ENCODE data around the gene DNPEP. TPM values are rescaled to one million over a fixed set of nuclear protein-coding genes. Genes with fewer than 3 reads are reported as not detected.

Gene DNPEP
- total and polyA plus RNA-seq, 5 donors from 2014 or later, result 51.2 to 76.1 (median 68.4) TPM

DNA sequence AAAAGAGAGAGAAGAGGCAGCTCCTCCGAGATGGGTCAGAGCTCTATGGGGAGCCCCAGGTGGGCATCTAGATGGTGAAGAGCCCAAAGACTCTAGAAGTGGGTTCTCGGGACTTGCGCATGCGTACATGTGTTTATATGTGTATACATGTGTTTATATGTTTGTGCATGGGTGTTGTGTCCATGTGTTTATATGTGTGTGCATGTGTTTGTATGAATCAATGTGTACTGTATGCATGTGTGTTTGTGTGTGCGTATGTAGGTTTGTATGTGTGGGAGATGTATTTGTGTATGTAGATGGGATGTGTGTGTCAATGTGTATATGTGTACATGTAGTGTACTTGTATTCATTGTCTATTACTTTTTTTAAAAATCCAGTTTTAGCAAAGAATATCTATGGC is 25.6 kb downstream of the DNPEP start:
- Mint-ChIP-seq H3K4me1 (peaks cover 0 to 3% (median 0%) of the 10 kb centered on the region in 4 donors), H3K27me3 (peaks cover 27% of the 10 kb centered on the region), H3K4me3 (no peak overlapping the region), H3K9me3 (peaks cover 0 to 1% (median 0%) of the 10 kb centered on the region in 7 donors), H3K27ac (no peak overlapping the region), H3K36me3 (peaks cover 20% of the 10 kb centered on the region)
- Histone ChIP-seq H3K27me3 (ENCODE audit: control insufficient read depth, insufficient read depth, low read length) (peaks cover 4% of the 10 kb centered on the region), H3K9me3 (ENCODE audit: control insufficient read depth in 2 of 2, low read length in 2 of 2) (no peaks in the 10 kb centered on the region), H3K4me3 (ENCODE audit: low read depth, low read length) (no peak overlapping the region), H3K27ac (ENCODE audit: insufficient read depth, low read length, poor library complexity, severe bottlenecking) (no peak overlapping the region), H3K36me3 (ENCODE audit: control insufficient read depth, insufficient read depth, low read length) (no peaks in the 10 kb centered on the region), H3K4me1 (ENCODE audit: control insufficient read depth, insufficient read depth, low read length, poor library complexity, severe bottlenecking) (peaks cover 7% of the 10 kb centered on the region)
- DNase-seq (no peak), ATAC-seq (ENCODE audit: low read depth in 2 of 2) (no peak)

GRCh38 chr2:219358170-219359075 is 29.3 kb downstream of the DNPEP start:
- DNase-seq (no peak), ATAC-seq (ENCODE audit: low read depth in 2 of 2) (no peak)
- Histone ChIP-seq H3K27ac (ENCODE audit: insufficient read depth, low read length, poor library complexity, severe bottlenecking) (no peak overlapping the region), H3K36me3 (ENCODE audit: control insufficient read depth, insufficient read depth, low read length) (no peaks in the 10 kb centered on the region), H3K9me3 (ENCODE audit: control insufficient read depth in 2 of 2, low read length in 2 of 2) (no peaks in the 10 kb centered on the region), H3K27me3 (ENCODE audit: control insufficient read depth, insufficient read depth, low read length) (peaks cover 8% of the 10 kb centered on the region), H3K4me3 (ENCODE audit: low read depth, low read length) (no peak overlapping the region), H3K4me1 (ENCODE audit: control insufficient read depth, insufficient read depth, low read length, poor library complexity, severe bottlenecking) (peaks cover 7% of the 10 kb centered on the region)
- Mint-ChIP-seq H3K4me3 (no peak overlapping the region), H3K27me3 (peaks cover 57% of the 10 kb centered on the region), H3K4me1 (peaks cover 0 to 3% (median 0%) of the 10 kb centered on the region in 4 donors), H3K9me3 (peaks cover 0 to 1% (median 0%) of the 10 kb centered on the region in 7 donors), H3K36me3 (peaks cover 19% of the 10 kb centered on the region), H3K27ac (no peak overlapping the region)

- H3K4me3 Mint-ChIP-seq, result no peak overlapping the region
- peak overlapping the region in 1 of 3 donors; percentile 17 for H3K27ac Mint-ChIP-seq
- peaks cover 11% of the 10 kb centered on the region for H3K27me3 ChIP-seq (ENCODE audit: control insufficient read depth, insufficient read depth, low read length)
- H3K4me1 ChIP-seq (ENCODE audit: control insufficient read depth, insufficient read depth, low read length, poor library complexity, severe bottlenecking), result peaks cover 7% of the 10 kb centered on the region
- peaks cover 9% of the 10 kb centered on the region for H3K36me3 Mint-ChIP-seq
- H3K27me3 Mint-ChIP-seq, result peaks cover 57% of the 10 kb centered on the region
- no peaks in the 10 kb centered on the region for H3K36me3 ChIP-seq (ENCODE audit: control insufficient read depth, insufficient read depth, low read length)
- DNase-seq, result no peak
- peaks cover 0 to 3% (median 0%) of the 10 kb centered on the region in 4 donors for H3K4me1 Mint-ChIP-seq
- H3K9me3 Mint-ChIP-seq, result peaks cover 0 to 1% (median 0%) of the 10 kb centered on the region in 7 donors
- no peak overlapping the region for H3K27ac ChIP-seq (ENCODE audit: insufficient read depth, low read length, poor library complexity, severe bottlenecking)
- H3K4me3 ChIP-seq (ENCODE audit: low read depth, low read length), result no peak overlapping the region
- H3K9me3 ChIP-seq (ENCODE audit: control insufficient read depth in 2 of 2, low read length in 2 of 2), result no peaks in the 10 kb centered on the region
- ATAC-seq (ENCODE audit: low read depth in 2 of 2), result no peak
Measured at GRCh38 chr2:219356834-219357233, 30.9 kb downstream of the DNPEP start.

GRCh38 chr2:219354582-219354981 is 33.1 kb downstream of the DNPEP start:
- Histone ChIP-seq H3K36me3 (ENCODE audit: control insufficient read depth, insufficient read depth, low read length) (no peaks in the 10 kb centered on the region), H3K27ac (ENCODE audit: insufficient read depth, low read length, poor library complexity, severe bottlenecking) (no peak overlapping the region), H3K4me1 (ENCODE audit: control insufficient read depth, insufficient read depth, low read length, poor library complexity, severe bottlenecking) (peaks cover 7% of the 10 kb centered on the region), H3K27me3 (ENCODE audit: control insufficient read depth, insufficient read depth, low read length) (peaks cover 9% of the 10 kb centered on the region), H3K4me3 (ENCODE audit: low read depth, low read length) (no peak overlapping the region), H3K9me3 (ENCODE audit: control insufficient read depth in 2 of 2, low read length in 2 of 2) (no peaks in the 10 kb centered on the region)
- Mint-ChIP-seq H3K36me3 (no peaks in the 10 kb centered on the region), H3K27ac (peak overlapping the region in 1 of 3 donors; percentile 18), H3K9me3 (no peaks in the 10 kb centered on the region), H3K4me3 (no peak overlapping the region), H3K4me1 (peaks cover 0 to 3% (median 0%) of the 10 kb centered on the region in 4 donors), H3K27me3 (peaks cover 48% of the 10 kb centered on the region)
- no peak for DNase-seq
- ATAC-seq (ENCODE audit: low read depth in 2 of 2), result no peak

GRCh38 chr2:219353129-219353528 is 34.6 kb downstream of the DNPEP start:
- ATAC-seq (ENCODE audit: low read depth in 2 of 2) (no peak), DNase-seq (no peak)
- Histone ChIP-seq H3K27me3 (ENCODE audit: control insufficient read depth, insufficient read depth, low read length) (peaks cover 9% of the 10 kb centered on the region), H3K4me3 (ENCODE audit: low read depth, low read length) (no peak overlapping the region), H3K4me1 (ENCODE audit: control insufficient read depth, insufficient read depth, low read length, poor library complexity, severe bottlenecking) (peaks cover under 1% of the 10 kb centered on the region), H3K36me3 (ENCODE audit: control insufficient read depth, insufficient read depth, low read length) (no peaks in the 10 kb centered on the region), H3K9me3 (ENCODE audit: control insufficient read depth in 2 of 2, low read length in 2 of 2) (no peaks in the 10 kb centered on the region), H3K27ac (ENCODE audit: insufficient read depth, low read length, poor library complexity, severe bottlenecking) (no peak overlapping the region)
- Mint-ChIP-seq H3K36me3 (no peaks in the 10 kb centered on the region), H3K4me1 (no peaks in the 10 kb centered on the region), H3K9me3 (no peaks in the 10 kb centered on the region), H3K27ac (no peak overlapping the region), H3K4me3 (no peak overlapping the region), H3K27me3 (peaks cover 58% of the 10 kb centered on the region)

DNA sequence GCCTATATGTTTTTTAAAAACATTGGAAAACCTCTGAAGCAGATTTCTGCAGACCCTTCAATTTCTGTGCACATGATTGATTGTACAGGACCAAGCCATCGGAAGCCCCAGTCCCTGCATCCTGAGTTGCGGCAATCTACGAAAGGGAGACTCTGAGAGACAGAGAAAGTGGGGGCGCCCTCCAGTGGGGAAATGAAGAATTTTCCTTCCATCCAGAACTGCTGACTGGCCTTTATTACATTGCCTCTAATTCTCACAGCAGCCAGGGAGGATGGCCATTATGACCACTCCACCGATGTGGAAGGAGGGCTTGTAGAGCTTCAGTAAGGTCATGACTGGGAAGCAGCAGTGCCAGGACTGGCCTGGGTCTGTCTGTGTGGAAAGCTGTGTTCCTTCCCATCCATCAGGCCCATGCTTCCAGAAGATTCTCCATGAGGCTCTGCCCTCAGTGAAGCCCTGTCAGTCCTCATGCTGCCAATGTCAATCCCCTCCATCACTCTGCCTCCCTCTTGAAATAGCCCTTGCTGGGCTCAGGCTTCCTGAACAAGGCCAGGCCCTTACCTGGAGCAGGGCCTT is 35.2 kb downstream of the DNPEP start:
- Histone ChIP-seq H3K36me3 (ENCODE audit: control insufficient read depth, insufficient read depth, low read length) (no peaks in the 10 kb centered on the region), H3K4me1 (ENCODE audit: control insufficient read depth, insufficient read depth, low read length, poor library complexity, severe bottlenecking) (no peaks in the 10 kb centered on the region), H3K9me3 (ENCODE audit: control insufficient read depth in 2 of 2, low read length in 2 of 2) (no peaks in the 10 kb centered on the region), H3K27me3 (ENCODE audit: control insufficient read depth, insufficient read depth, low read length) (peaks cover 9% of the 10 kb centered on the region), H3K27ac (ENCODE audit: insufficient read depth, low read length, poor library complexity, severe bottlenecking) (no peak overlapping the region), H3K4me3 (ENCODE audit: low read depth, low read length) (no peak overlapping the region)
- H3K36me3 Mint-ChIP-seq, result no peaks in the 10 kb centered on the region
- H3K4me1 Mint-ChIP-seq, result no peaks in the 10 kb centered on the region
- peak; percentile 20 to 62 (median 55) for DNase-seq
- ATAC-seq (ENCODE audit: low read depth in 2 of 2), result peak; percentile 47 to 67
- no peak overlapping the region for H3K27ac Mint-ChIP-seq
- peaks cover 57% of the 10 kb centered on the region for H3K27me3 Mint-ChIP-seq
- H3K9me3 Mint-ChIP-seq, result no peaks in the 10 kb centered on the region
- no peak overlapping the region for H3K4me3 Mint-ChIP-seq

DNA sequence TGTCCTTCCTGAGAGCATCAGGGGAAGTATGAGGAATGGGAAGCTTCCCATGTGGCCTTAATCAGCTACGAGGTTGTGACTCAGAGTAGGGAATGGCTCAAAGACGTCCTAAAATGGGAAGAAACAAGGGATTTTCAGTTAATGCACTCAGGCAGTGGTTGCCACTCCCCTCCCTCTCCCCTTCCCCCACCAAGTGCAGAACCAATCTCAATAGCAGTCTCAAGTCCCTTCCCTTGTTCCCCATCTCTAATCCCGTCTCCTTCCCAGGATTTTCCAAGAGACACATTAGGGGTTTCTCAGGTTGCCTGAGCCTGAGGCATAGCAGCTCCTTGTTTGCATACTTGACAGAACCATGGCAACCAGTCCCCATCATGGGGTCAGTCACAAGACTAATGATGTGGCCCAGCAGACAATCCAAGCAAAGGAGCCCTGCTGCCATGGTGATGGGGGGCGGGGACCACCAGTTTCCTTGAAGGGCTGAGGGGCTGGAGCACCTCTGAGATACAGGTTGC is 36.9 kb downstream of the DNPEP start:
- Mint-ChIP-seq H3K4me3 (no peak overlapping the region), H3K27me3 (peaks cover 51% of the 10 kb centered on the region), H3K36me3 (no peaks in the 10 kb centered on the region), H3K4me1 (no peaks in the 10 kb centered on the region), H3K9me3 (no peaks in the 10 kb centered on the region), H3K27ac (no peak overlapping the region)
- no peaks in the 10 kb centered on the region for H3K9me3 ChIP-seq (ENCODE audit: control insufficient read depth in 2 of 2, low read length in 2 of 2)
- H3K4me1 ChIP-seq (ENCODE audit: control insufficient read depth, insufficient read depth, low read length, poor library complexity, severe bottlenecking), result no peaks in the 10 kb centered on the region
- no peaks in the 10 kb centered on the region for H3K36me3 ChIP-seq (ENCODE audit: control insufficient read depth, insufficient read depth, low read length)
- H3K27ac ChIP-seq (ENCODE audit: insufficient read depth, low read length, poor library complexity, severe bottlenecking), result no peak overlapping the region
- no peak for ATAC-seq (ENCODE audit: low read depth in 2 of 2)
- H3K27me3 ChIP-seq (ENCODE audit: control insufficient read depth, insufficient read depth, low read length), result peaks cover 2% of the 10 kb centered on the region
- DNase-seq, result no peak
- no peak overlapping the region for H3K4me3 ChIP-seq (ENCODE audit: low read depth, low read length)
